HG02588 (cell line): ENCODE measurements around the gene GCLM.
"Not testable (repeated sequence)": the region's sequence is repeated elsewhere in the genome, so short reads cannot be mapped to it uniquely, and the experiment has no call there.

Experiments used
- ATAC-seq: cut with Tn5 transposase; IDR thresholded peaks from one replicate; pipeline ENCODE4 v1.9.1; 2021; ENCODE audit warnings: mild to moderate bottlenecking, moderate library complexity; ENCODE audit not compliant: unreplicated experiment

GCLM gene

GRCh38 chr1:93899543-93900207, 9.6 kb downstream of the GCLM start:
- ATAC-seq: no peak

GRCh38 chr1:93888900-93889299, 20.3 kb downstream of the GCLM start:
- no peak for ATAC-seq

DNA sequence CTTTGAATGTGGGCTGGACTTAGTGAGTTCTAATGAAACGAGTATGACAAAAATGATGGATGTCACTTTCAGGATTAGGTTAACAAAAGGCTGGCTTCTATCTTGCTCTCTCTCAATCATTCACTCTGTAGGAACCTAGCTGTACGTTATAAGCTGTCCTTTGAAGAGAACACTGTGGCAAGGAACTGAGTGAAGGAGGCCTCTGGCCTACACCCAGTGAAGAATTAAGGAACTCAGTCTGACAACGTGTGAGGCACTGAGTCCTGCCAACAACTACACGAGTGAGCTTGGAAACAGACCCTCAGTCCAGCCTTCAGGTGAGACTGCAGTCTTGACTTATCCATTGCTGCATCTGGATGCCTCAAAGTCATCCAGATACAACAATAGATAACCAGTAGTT, 27.0 kb downstream of the GCLM start:
- ATAC-seq: no peak

DNA sequence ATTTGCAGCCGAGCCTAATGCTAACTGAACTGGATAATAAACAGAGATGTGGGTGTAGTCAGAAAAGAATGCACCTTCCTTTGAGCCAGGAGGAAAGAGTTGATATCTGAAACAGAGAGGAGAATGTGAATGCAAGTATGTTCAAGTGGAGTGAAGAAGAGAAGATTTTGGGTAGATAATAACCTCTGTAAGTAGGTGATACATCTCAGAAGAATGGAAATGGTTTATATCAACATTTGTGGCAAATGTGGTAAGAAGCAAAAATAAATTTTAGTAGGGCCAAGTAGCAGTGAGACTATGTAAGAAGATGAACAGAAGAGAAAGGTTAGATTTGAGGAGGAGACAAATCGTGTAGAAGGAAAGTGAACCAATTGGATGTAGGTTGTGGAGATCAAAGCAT, 28.5 kb downstream of the GCLM start:
- no peak for ATAC-seq

- ATAC-seq: peak; percentile 95
These were observed 30.2 kb downstream of the GCLM start, which contains the start of gene DNTTIP2 for GRCh38 chr1:93878889-93879586. Gene DNTTIP2, minus strand, starts transcription at chr1:93879206. Its CDS starts 58 bp downstream, at chr1:93879148.

DNA sequence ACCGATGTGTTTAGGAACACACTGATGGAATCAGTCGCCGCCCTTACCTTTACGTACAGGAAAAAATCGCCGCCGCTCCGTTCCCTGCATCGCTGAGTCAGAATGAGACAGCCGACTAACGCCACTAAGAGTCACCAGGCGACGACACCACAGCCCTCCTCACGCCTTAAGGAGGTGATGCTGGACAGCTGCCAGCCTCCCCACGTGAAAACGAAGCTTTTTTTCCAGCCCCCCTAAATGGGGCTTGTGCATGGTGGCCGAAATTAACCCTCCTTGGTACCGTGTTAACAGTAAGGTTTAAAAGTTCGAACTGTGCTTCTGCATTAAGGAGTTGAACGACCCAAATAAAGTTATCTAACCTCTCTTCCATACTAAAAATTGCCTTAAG, 30.7 kb downstream of the GCLM start:
- ATAC-seq: peak; percentile 52

- no peak for ATAC-seq
These were observed 31.7 kb downstream of the GCLM start for GRCh38 chr1:93877529-93877928.

DNA sequence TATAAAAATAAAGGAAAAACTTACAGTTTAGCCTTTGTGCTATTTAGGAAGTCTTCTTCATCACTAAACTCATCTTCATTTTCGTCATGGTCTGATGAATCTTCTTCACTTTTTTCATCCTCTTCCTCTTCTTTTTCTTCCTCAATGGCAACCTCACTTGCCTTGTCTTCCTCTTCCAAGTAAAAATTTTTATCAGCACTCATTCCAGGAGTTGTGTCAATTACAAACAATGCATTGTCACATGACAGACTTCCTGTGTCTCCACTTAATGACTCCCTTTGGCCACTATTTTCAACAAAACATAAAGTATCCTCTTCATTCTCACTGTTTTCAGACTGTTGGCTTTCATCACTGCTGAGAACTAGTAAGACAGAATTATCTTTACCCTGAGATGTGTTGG, 33.0 kb downstream of the GCLM start:
- ATAC-seq: no peak

DNA sequence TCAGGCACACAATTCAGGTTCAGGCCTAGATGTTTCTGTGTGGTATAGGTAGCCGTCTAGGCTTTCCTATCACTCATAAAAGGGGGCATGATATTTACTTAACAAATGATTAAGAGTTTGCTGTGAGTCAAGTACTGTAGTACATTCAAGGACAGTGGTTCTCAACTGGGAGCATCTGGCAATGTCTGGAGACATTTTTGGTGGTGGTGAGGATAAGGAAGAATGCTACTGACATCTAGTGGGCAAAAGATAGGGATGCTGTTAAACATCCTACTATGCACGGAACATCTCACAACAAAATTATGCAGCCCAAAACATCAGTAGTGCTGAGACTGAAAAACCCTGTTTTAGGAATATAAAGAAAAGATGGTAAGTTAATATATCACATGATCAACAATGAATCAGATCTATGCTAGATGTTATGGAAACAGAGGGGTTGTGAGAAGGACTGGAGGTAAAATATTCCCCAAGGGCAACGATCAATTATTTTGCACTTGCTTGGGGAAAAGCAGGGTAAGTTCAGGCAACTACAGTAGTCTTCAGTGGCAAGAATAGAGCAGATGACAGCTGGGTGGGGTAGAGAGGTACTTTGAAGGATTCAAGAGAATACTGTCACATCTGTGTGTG, 35.1 kb downstream of the GCLM start:
- no peak for ATAC-seq

GRCh38 chr1:93871366-93871765, 37.9 kb downstream of the GCLM start:
- no peak for ATAC-seq

DNA sequence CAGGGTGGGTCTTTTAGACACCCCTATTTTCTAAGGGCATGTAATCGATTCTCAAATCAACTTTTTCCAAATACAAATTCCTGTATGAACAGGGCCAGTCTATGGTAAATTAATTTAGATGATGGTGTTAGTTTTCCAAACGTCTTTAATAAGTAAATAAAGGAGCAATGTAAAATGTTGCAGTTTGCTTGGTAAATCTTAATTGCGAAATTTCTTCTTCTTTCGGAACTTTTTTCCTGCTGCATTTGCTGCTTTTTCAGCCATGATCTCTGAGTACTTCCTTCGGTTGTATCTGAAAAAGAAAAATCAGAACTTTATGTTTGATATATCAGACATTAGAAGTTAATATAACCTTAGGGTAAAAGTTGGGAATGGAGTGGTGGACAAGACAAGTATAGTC, 39.6 kb downstream of the GCLM start:
- ATAC-seq: no peak

GRCh38 chr1:93868492-93868891, 40.7 kb downstream of the GCLM start:
- not testable (repeated sequence) for ATAC-seq

GRCh38 chr1:93865253-93865652, 44.0 kb downstream of the GCLM start:
- no peak for ATAC-seq

GRCh38 chr1:93864175-93864574, 45.1 kb downstream of the GCLM start:
- no peak for ATAC-seq

GRCh38 chr1:93857653-93858052, 51.6 kb downstream of the GCLM start:
- not testable (repeated sequence) for ATAC-seq

DNA sequence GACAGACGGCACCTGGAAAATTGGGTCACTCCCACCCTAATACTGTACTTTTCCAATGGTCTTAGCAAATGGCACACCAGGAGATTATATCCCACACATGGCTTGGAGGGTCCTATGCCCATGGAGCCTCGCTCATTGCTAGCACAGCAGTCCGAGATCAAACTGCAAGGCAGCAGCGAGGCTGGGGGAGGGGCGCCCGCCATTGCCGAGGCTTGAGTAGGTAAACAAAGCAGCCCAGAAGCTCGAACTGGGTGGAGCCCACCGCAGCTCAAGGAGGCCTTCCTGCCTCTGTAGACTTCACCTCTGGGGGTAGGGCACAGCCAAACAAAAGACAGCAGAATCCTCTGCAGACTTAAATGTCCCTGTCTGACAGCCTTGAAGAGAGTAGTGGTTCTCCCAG, 53.2 kb downstream of the GCLM start:
- not testable (repeated sequence) for ATAC-seq

DNA sequence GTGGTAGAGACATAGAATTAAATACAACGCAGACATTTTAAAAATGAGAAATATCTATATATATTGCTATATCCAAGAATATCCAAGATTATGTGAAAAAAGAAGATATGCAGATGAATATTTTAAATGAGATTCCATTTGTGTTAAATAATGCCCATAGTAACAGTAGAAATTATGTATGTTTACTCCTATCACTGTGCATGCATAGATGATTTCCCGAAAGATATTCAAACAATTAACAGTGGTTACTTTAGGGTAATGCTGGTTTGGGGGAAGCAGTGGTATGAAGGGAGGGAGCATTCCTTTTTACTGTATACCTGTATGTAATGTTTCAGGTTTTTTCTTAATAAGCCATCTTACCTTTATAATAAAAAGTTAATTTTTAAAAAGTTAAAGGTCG, 55.3 kb downstream of the GCLM start:
- ATAC-seq: no peak

DNA sequence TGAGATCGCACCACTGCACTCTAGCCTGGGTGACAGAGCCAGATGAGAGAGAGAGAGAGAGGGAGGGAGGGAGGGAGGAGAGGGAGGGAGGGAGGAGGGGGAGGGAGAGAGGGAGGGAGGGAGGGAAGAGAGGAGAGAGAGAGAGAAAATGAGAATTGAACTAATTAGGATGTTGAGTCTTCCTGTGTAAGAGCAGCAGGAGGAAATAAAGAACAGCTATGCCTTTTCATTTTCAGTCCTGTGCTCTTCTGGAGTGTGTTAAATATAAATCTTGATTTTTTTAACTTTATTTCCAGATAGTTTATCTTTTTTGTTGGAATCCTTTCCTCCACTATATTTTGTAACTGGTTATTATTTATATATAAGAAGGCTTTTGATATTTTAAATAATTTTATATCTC, 57.4 kb downstream of the GCLM start:
- no peak for ATAC-seq

GRCh38 chr1:93851327-93851712, 57.9 kb downstream of the GCLM start:
- ATAC-seq: no peak

DNA sequence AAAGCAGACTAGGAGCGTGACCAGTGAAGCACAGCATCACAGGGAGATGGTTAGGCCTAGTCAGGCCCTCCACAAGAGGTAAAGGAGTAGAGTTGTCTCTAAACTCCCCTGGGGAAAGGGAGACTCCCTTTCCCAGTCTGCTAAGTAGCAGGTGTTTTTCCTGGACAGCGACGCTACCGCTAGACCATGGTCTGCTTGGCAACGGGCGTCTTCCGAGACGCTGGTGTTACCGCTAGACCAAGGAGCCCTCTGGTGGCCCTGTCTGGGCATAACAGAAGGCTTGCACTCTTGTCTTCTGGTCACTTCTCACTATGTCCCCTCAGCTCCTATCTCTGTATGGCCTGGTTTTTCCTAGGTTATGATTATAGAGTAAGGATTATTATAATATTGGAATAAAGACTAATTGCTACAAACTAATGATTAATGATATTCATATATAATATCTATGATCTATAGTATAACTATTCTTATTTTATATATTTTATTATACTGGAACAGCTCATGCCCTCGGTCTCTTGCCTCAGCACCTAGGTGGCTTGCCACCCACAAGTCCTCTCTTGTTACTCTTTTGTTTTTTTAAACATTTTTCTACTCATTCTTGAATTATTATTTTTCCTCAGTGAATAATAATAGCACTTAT, 58.4 kb downstream of the GCLM start:
- ATAC-seq: not testable (repeated sequence)

DNA sequence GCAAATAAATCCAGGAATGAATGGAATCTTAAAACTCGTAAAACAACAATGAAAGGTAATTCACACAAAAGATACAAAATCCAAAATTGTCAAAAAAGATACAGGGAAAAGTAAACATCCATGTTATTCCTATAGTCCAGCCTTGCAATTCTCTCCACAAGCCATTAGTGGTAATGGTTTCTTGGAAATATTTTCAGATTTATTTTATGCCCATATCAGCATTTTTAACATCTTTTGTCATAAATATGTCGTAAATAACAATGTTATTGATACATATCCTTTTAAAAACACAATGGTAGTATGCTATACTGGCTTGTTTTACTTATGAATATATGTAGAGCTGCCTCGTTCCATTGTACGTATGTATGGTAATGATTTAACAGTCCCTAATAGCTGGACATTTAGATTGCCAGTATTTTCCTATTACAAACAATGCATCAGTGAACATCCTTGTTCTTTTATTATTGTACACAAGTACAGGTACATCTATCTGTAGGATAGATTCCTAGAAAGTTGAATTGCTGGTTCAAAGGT, 60.8 kb downstream of the GCLM start:
- ATAC-seq: no peak
